HEK293 (cell line): ENCODE measurements around the gene MAGI2.

ENCODE experiments used
- CTCF ChIA-PET: fragments of 350-600 bp; formaldehyde crosslinking; extraction: SDS; loops from one replicate; lab custom pipeline; 2021; ENCODE audit warnings: antibody characterized with exemption; lab: Yijun Ruan, JAX
- POLR2A ChIA-PET: fragments of 300-600 bp; formaldehyde crosslinking; extraction: SDS; loops from one replicate; lab custom pipeline; 2020; ENCODE audit warnings: antibody characterized with exemption, inconsistent platforms; lab: Yijun Ruan, JAX
- H3K27ac ChIP-seq: fragments of 200-500 bp; sonication (Bioruptor generic); 2 replicates; pipeline ENCODE4 v1.5.1; 2014; ENCODE audit warnings: low read depth, low read length, control low read depth, inconsistent platforms; ENCODE audit errors: extremely low read depth
- H3K36me3 ChIP-seq, 2 experiments: fragments of 200-500 bp in 1 of 2; sonication (Bioruptor generic) in 1 of 2; 1 replicate in 1 of 2; 2 replicates in 1 of 2; pipeline ENCODE4 v1.5.1; 2014 to 2017; ENCODE audit warnings: inconsistent platforms in 2 of 2, low read length in 2 of 2; ENCODE audit not compliant: control insufficient read depth in 2 of 2, insufficient read depth in 1 of 2
- H3K4me1 ChIP-seq: fragments of 200-500 bp; sonication (Bioruptor generic); 2 replicates; pipeline ENCODE4 v1.5.1; 2014; ENCODE audit warnings: mild to moderate bottlenecking, low read length, inconsistent platforms; ENCODE audit not compliant: control insufficient read depth, insufficient read depth
- H3K4me3 ChIP-seq: 2 replicates; pipeline ENCODE4 v1.5.1; 2011; ENCODE audit warnings: low read depth, mild to moderate bottlenecking, control low read depth, low read length, moderate library complexity
- H3K9me3 ChIP-seq: fragments of 200-500 bp; sonication (Bioruptor generic); 2 replicates; pipeline ENCODE4 v1.5.1; 2014; ENCODE audit warnings: low read depth, low read length, inconsistent platforms; ENCODE audit not compliant: control insufficient read depth, insufficient read depth
- MZF1 ChIP-seq: fragments of 450-650 bp; formaldehyde crosslinking; IDR thresholded peaks from 2 replicates; pipeline ENCODE4 v1.5.1; 2017; ENCODE audit warnings: missing biosample characterization, missing genetic modification characterization, borderline replicate concordance
- SETDB1 ChIP-seq: IDR thresholded peaks from one replicate; pipeline ENCODE4 v1.6.1; 2017; ENCODE audit warnings: mild to moderate bottlenecking, low read length, moderate library complexity, mixed read lengths; ENCODE audit not compliant: insufficient read length
- SP2 ChIP-seq: fragments of 450-650 bp; formaldehyde crosslinking; IDR thresholded peaks from 2 replicates; pipeline ENCODE4 v1.5.1; 2016; ENCODE audit warnings: missing biosample characterization, missing genetic modification characterization
- YY2 ChIP-seq: fragments of 450-650 bp; formaldehyde crosslinking; IDR thresholded peaks from 2 replicates; pipeline ENCODE4 v1.5.1; 2016; ENCODE audit warnings: missing biosample characterization, missing genetic modification characterization
- ZNF138 ChIP-seq: fragments of 450-650 bp; formaldehyde crosslinking; IDR thresholded peaks from 2 replicates; pipeline ENCODE4 v1.5.1; 2016; ENCODE audit warnings: missing biosample characterization, missing genetic modification characterization, borderline replicate concordance
- ZNF169 ChIP-seq: fragments of 450-650 bp; formaldehyde crosslinking; IDR thresholded peaks from 2 replicates; pipeline ENCODE4 v1.5.1; 2016; ENCODE audit warnings: missing biosample characterization, missing genetic modification characterization
- ZNF202 ChIP-seq: fragments of 450-650 bp; formaldehyde crosslinking; IDR thresholded peaks from 2 replicates; pipeline ENCODE4 v1.5.1; 2016; ENCODE audit warnings: missing biosample characterization, missing genetic modification characterization, borderline replicate concordance
- ZNF223 ChIP-seq: fragments of 450-650 bp; formaldehyde crosslinking; IDR thresholded peaks from 2 replicates; pipeline ENCODE4 v1.5.1; 2016; ENCODE audit warnings: missing biosample characterization, missing genetic modification characterization
- ZNF335 ChIP-seq: fragments of 450-650 bp; formaldehyde crosslinking; conservative IDR thresholded peaks from 2 replicates; pipeline ENCODE4 v1.5.1; 2016; ENCODE audit warnings: missing biosample characterization, missing genetic modification characterization
- ZNF341 ChIP-seq: fragments of 450-650 bp; formaldehyde crosslinking; IDR thresholded peaks from 2 replicates; pipeline ENCODE4; 2016; ENCODE audit warnings: low read depth, missing biosample characterization, missing genetic modification characterization
- ZNF350 ChIP-seq: fragments of 450-650 bp; formaldehyde crosslinking; IDR thresholded peaks from 2 replicates; pipeline ENCODE4 v1.5.0; 2017; ENCODE audit warnings: missing biosample characterization, mild to moderate bottlenecking, missing genetic modification characterization
- ZNF404 ChIP-seq: fragments of 450-650 bp; formaldehyde crosslinking; IDR thresholded peaks from 2 replicates; pipeline ENCODE4 v1.5.1; 2017; ENCODE audit warnings: missing biosample characterization, missing genetic modification characterization
- ZNF514 ChIP-seq: fragments of 450-650 bp; formaldehyde crosslinking; IDR thresholded peaks from 2 replicates; pipeline ENCODE4 v1.5.1; 2016; ENCODE audit warnings: missing biosample characterization, missing genetic modification characterization
- ZNF521 ChIP-seq: fragments of 450-650 bp; formaldehyde crosslinking; IDR thresholded peaks from 2 replicates; pipeline ENCODE4 v1.5.1; 2017; ENCODE audit warnings: missing biosample characterization, mild to moderate bottlenecking, missing genetic modification characterization
- ZNF548 ChIP-seq: fragments of 450-650 bp; formaldehyde crosslinking; IDR thresholded peaks from 2 replicates; pipeline ENCODE4 v1.5.1; 2016; ENCODE audit warnings: missing biosample characterization, missing genetic modification characterization
- ZNF596 ChIP-seq: fragments of 450-650 bp; IDR thresholded peaks from 2 replicates; pipeline ENCODE4 v1.5.0; 2018; ENCODE audit warnings: missing biosample characterization, mild to moderate bottlenecking, missing genetic modification characterization, moderate library complexity
- ZNF776 ChIP-seq: fragments of 450-650 bp; formaldehyde crosslinking; IDR thresholded peaks from 2 replicates; pipeline ENCODE4 v1.5.0; 2017; ENCODE audit warnings: missing biosample characterization, missing genetic modification characterization, borderline replicate concordance
- ZNF791 ChIP-seq: fragments of 450-650 bp; formaldehyde crosslinking; IDR thresholded peaks from 2 replicates; pipeline ENCODE4 v1.5.1; 2016; ENCODE audit warnings: missing biosample characterization, missing genetic modification characterization
- ZSCAN30 ChIP-seq: fragments of 450-650 bp; IDR thresholded peaks from 2 replicates; pipeline ENCODE4 v1.5.1; 2018; ENCODE audit warnings: missing biosample characterization, mild to moderate bottlenecking, missing genetic modification characterization, moderate library complexity
- TF ChIP-seq, protein P1 (sequence below): fragments of 450-650 bp; formaldehyde crosslinking; IDR thresholded peaks from 2 replicates; pipeline ENCODE4 v1.5.1; 2017; ENCODE audit warnings: missing biosample characterization, missing genetic modification characterization
- TF ChIP-seq, protein P2 (sequence below): fragments of 450-650 bp; formaldehyde crosslinking; conservative IDR thresholded peaks from 2 replicates; pipeline ENCODE4 v1.5.1; 2016; ENCODE audit warnings: low read depth, missing biosample characterization, missing genetic modification characterization
- TF ChIP-seq, protein P3 (sequence below): fragments of 450-650 bp; formaldehyde crosslinking; IDR thresholded peaks from 2 replicates; pipeline ENCODE4 v1.5.1; 2016; ENCODE audit warnings: missing biosample characterization, missing genetic modification characterization

MAGI2 gene

DNA sequence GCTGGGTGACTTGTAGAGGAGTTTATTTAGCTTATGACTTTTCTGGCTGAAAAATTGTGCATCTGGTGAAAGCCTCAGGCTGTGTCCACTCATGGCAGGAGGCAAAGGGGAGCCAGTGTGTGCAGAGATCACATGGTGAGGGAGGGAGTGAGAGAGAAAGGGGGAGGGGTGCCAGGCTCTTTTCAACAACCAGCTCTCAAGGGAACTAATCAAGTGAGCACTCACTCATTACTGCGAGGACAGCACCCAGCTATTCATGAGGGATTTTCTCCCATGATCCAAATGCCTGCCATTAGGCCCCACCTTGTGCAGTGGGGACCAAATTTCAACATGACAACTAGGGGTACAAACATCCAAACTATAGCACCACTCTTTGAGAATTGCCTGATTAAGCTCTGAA is 590.2 kb downstream of the MAGI2 start:
- H3K36me3 ChIP-seq: no peaks in the 10 kb centered on the region
- no peak overlapping the region for H3K27ac ChIP-seq
- H3K9me3 ChIP-seq: no peaks in the 10 kb centered on the region
- H3K4me1 ChIP-seq: no peaks in the 10 kb centered on the region
- TF ChIP-seq ZSCAN30 (tag by site-specific recombination) (no peak), ZNF404 (no peak), ZNF596 (tag by site-specific recombination) (no peak)
- POLR2A ChIA-PET: no interaction called here
- CTCF ChIA-PET: interaction anchor here (0.6 kb wide), 1 partner anchor 322 kb away, joined by 3 read pairs; no protein-coding TSS in a partner anchor
- no peak overlapping the region for H3K4me3 ChIP-seq

DNA sequence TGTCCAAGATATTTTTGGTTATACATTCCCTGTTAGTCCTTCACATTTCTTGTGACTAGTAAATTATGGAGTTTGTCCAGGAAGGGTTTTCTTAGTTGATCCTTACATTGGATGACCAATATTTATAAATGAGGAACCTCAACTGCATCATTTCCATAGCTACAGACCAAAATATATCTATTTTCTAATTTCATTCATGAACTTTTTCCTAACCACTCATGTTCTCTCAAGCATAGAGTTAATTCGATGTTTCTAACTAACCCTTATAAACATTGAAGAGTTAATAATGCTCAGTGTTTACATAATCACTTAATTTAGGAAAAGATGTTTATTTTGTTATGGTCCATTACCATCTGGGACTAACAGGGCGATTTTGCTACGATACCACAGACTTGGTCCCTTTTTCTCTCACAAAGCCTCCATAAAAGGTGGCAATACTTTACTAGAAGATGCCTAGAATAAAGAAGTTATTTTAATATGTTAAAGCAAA is 591.0 kb downstream of the MAGI2 start:
- Histone ChIP-seq H3K27ac (no peak overlapping the region), H3K36me3 (no peaks in the 10 kb centered on the region), H3K4me1 (no peaks in the 10 kb centered on the region), H3K9me3 (no peaks in the 10 kb centered on the region), H3K4me3 (no peak overlapping the region)
- CTCF ChIA-PET: no interaction called here
- TF ChIP-seq ZNF138: no peak
- POLR2A ChIA-PET: no interaction called here

DNA sequence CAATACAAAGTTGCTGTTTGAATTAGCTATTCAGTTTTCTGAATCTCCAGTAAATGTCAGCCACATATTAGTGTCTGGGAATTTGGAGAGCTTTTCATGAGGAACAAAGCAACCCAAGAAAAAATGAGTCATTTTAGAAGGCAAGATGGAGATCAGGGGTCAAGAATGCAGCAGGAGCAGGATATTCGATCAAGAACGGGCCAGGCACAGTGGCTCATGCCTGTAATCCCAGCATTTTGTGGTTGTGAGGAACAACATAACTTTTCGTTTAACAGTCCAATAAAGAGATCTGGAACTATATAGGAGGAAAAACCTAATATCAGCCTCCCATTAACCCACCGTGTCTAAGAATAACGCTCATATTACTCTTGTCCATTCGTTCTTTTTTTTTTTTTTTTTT is 600.5 kb downstream of the MAGI2 start:
- ChIA-PET CTCF (interaction anchor here (0.5 kb wide), 1 partner anchor 307 kb away, joined by 3 read pairs; no protein-coding TSS in a partner anchor), POLR2A (no interaction called here)
- Histone ChIP-seq H3K4me1 (no peaks in the 10 kb centered on the region; the same call in 1 of the 2 replicates), H3K27ac (no peak overlapping the region), H3K4me3 (no peak overlapping the region), H3K9me3 (no peaks in the 10 kb centered on the region), H3K36me3 (no peaks in the 10 kb centered on the region)
- no peak for TF ChIP-seq ZNF169 (tag by site-specific recombination)
- no peak for TF ChIP-seq ZNF341 (tag by site-specific recombination)
- no peak for TF ChIP-seq ZNF138
- no peak for TF ChIP-seq ZNF776 (tag by site-specific recombination)
- no peak for TF ChIP-seq ZNF350 (tag by site-specific recombination)
- no peak for TF ChIP-seq YY2 (tag by site-specific recombination)
- TF ChIP-seq ZNF335 (tag by site-specific recombination): no peak
- TF ChIP-seq, protein P1, sequence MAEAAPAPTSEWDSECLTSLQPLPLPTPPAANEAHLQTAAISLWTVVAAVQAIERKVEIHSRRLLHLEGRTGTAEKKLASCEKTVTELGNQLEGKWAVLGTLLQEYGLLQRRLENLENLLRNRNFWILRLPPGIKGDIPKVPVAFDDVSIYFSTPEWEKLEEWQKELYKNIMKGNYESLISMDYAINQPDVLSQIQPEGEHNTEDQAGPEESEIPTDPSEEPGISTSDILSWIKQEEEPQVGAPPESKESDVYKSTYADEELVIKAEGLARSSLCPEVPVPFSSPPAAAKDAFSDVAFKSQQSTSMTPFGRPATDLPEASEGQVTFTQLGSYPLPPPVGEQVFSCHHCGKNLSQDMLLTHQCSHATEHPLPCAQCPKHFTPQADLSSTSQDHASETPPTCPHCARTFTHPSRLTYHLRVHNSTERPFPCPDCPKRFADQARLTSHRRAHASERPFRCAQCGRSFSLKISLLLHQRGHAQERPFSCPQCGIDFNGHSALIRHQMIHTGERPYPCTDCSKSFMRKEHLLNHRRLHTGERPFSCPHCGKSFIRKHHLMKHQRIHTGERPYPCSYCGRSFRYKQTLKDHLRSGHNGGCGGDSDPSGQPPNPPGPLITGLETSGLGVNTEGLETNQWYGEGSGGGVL: no peak
- TF ChIP-seq ZNF202 (tag by site-specific recombination): no peak
- TF ChIP-seq MZF1 (tag by site-specific recombination): no peak
- no peak for TF ChIP-seq ZNF521 (tag by site-specific recombination)
- TF ChIP-seq, protein P2, sequence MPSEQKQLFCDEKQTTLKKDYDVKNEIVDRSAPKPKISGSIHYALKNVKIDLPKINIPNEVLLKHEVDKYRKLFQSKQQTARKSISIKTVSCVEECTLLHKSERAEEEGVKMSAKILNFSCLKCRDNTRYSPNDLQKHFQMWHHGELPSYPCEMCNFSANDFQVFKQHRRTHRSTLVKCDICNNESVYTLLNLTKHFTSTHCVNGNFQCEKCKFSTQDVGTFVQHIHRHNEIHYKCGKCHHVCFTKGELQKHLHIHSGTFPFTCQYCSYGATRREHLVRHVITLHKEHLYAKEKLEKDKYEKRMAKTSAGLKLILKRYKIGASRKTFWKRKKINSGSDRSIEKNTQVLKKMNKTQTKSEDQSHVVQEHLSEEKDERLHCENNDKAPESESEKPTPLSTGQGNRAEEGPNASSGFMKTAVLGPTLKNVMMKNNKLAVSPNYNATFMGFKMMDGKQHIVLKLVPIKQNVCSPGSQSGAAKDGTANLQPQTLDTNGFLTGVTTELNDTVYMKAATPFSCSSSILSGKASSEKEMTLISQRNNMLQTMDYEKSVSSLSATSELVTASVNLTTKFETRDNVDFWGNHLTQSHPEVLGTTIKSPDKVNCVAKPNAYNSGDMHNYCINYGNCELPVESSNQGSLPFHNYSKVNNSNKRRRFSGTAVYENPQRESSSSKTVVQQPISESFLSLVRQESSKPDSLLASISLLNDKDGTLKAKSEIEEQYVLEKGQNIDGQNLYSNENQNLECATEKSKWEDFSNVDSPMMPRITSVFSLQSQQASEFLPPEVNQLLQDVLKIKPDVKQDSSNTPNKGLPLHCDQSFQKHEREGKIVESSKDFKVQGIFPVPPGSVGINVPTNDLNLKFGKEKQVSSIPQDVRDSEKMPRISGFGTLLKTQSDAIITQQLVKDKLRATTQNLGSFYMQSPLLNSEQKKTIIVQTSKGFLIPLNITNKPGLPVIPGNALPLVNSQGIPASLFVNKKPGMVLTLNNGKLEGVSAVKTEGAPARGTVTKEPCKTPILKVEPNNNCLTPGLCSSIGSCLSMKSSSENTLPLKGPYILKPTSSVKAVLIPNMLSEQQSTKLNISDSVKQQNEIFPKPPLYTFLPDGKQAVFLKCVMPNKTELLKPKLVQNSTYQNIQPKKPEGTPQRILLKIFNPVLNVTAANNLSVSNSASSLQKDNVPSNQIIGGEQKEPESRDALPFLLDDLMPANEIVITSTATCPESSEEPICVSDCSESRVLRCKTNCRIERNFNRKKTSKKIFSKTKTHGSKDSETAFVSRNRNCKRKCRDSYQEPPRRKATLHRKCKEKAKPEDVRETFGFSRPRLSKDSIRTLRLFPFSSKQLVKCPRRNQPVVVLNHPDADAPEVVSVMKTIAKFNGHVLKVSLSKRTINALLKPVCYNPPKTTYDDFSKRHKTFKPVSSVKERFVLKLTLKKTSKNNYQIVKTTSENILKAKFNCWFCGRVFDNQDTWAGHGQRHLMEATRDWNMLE: no peak
- TF ChIP-seq, protein P3, sequence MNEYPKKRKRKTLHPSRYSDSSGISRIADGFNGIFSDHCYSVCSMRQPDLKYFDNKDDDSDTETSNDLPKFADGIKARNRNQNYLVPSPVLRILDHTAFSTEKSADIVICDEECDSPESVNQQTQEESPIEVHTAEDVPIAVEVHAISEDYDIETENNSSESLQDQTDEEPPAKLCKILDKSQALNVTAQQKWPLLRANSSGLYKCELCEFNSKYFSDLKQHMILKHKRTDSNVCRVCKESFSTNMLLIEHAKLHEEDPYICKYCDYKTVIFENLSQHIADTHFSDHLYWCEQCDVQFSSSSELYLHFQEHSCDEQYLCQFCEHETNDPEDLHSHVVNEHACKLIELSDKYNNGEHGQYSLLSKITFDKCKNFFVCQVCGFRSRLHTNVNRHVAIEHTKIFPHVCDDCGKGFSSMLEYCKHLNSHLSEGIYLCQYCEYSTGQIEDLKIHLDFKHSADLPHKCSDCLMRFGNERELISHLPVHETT: no peak
- no peak for TF ChIP-seq SP2 (tag by site-specific recombination)
- TF ChIP-seq SETDB1: no peak
- TF ChIP-seq ZNF514: no peak
- no peak for TF ChIP-seq ZNF548 (tag by site-specific recombination)
- TF ChIP-seq ZNF791 (tag by site-specific recombination): no peak
- no peak for TF ChIP-seq ZNF223 (tag by site-specific recombination)
